K562 (cell line): ENCODE results near the gene PRDM2. TPM values are rescaled to one million over a fixed set of nuclear protein-coding genes. Genes with fewer than 3 reads are reported as not detected.

Experiments
- ATAC-seq: fragments of 200-7000 bp; cut with Tn5 transposase; 3 replicates; pipeline ENCODE4 v1.9.1; 2020; ENCODE audit warnings: moderate library complexity
- BruUV-seq: library from RNA; stranded (reverse); fragments of 400-500 nt; replicated peaks from 2 replicates; lab custom pipeline; 2021; lab: Mats Ljungman, UMichigan
- CTCF ChIA-PET: fragments of 300-600 bp; formaldehyde crosslinking; extraction: SDS; loops from one replicate; lab custom pipeline; 2021; ENCODE audit warnings: low intra/inter-chr PET ratio; lab: Yijun Ruan, JAX
- POLR2A ChIA-PET: fragments of 300-600, 350-650 bp; sonication (Branson Sonifier 250); formaldehyde crosslinking; extraction: SDS; loops from one replicate; lab custom pipeline; 2021; ENCODE audit warnings: antibody characterized with exemption, inconsistent platforms; lab: Yijun Ruan, JAX
- DNase-seq, 4 experiments: peaks; one replicate each; pipeline versions ENCODE4 v3.0.0 to v3.0.0-alpha.2; 2011 to 2018; ENCODE audit warnings: low spot score in 3 of 4, mixed read lengths in 3 of 4; ENCODE audit errors: extremely low read depth in 1 of 4
- FAIRE-seq: peaks from 2 replicates; lab custom pipeline; 2011; peaks lifted over from hg19 to GRCh38; lab: Jason Lieb, UNC
- H2AFZ ChIP-seq: 2 replicates; pipeline ENCODE4 v1.6.0; 2011; ENCODE audit warnings: low read depth, low read length, control low read depth, inconsistent platforms
- H3K27ac ChIP-seq: fragments of 200-600 bp; 3 replicates; pipeline ENCODE4 v1.8.0; 2011; ENCODE audit warnings: low read depth, mild to moderate bottlenecking, control low read depth, inconsistent platforms, low read length, moderate library complexity, mixed read lengths; ENCODE audit errors: extremely low read depth
- H3K27me3 ChIP-seq, 2 experiments: fragments of 300-600 bp in 1 of 2; 2 replicates in 1 of 2; 3 replicates in 1 of 2; pipeline versions ENCODE4 v1.6.0 to v1.8.0; 2011; ENCODE audit warnings: inconsistent platforms in 2 of 2, low read length in 2 of 2, mild to moderate bottlenecking in 1 of 2, mixed read lengths in 1 of 2, moderate library complexity in 1 of 2; ENCODE audit not compliant: control insufficient read depth in 2 of 2, insufficient read depth in 2 of 2
- H3K36me3 ChIP-seq: fragments of 300-600 bp; 3 replicates; pipeline ENCODE4 v1.8.0; 2011; ENCODE audit warnings: mild to moderate bottlenecking, low read length, inconsistent platforms; ENCODE audit not compliant: control insufficient read depth, insufficient read depth
- H3K4me1 ChIP-seq, 2 experiments: fragments of 200-600 bp in 1 of 2; replicated peaks in 1 of 2; 2 replicates in 1 of 2; 3 replicates in 1 of 2; pipeline versions ENCODE4 v1.5.1 to v1.8.0; 2011; ENCODE audit warnings: inconsistent platforms in 2 of 2, low read length in 2 of 2, mild to moderate bottlenecking in 1 of 2, mixed read lengths in 1 of 2, moderate library complexity in 1 of 2; ENCODE audit not compliant: control insufficient read depth in 2 of 2, insufficient read depth in 2 of 2
- H3K4me2 ChIP-seq: 2 replicates; pipeline ENCODE4 v1.6.1; 2011; ENCODE audit warnings: low read length, control low read depth, inconsistent platforms, mixed read lengths; ENCODE audit not compliant: insufficient read depth
- H3K4me3 ChIP-seq: fragments of 200-600 bp; sonication (generic), shearing (Covaris generic); 2 replicates; pipeline ENCODE4 v1.5.1; 2016; ENCODE audit warnings: control low read depth, inconsistent platforms
- H3K79me2 ChIP-seq: fragments of 200-600 bp; 3 replicates; pipeline ENCODE4 v1.8.0; 2011; ENCODE audit warnings: low read length, inconsistent platforms; ENCODE audit not compliant: control insufficient read depth, insufficient read depth
- H3K9ac ChIP-seq, 2 experiments: 2 replicates each; pipeline versions ENCODE4 v1.6.0 to v1.6.1; 2011; ENCODE audit warnings: low read depth in 2 of 2, low read length in 2 of 2, control low read depth in 1 of 2, inconsistent platforms in 1 of 2, mild to moderate bottlenecking in 1 of 2, mixed read lengths in 1 of 2; ENCODE audit not compliant: insufficient read depth in 1 of 2
- H3K9me1 ChIP-seq: one replicate; pipeline ENCODE4 v1.6.0; 2011; ENCODE audit warnings: inconsistent platforms, mild to moderate bottlenecking, low read length, moderate library complexity; ENCODE audit not compliant: control insufficient read depth, insufficient read depth
- H3K9me3 ChIP-seq: replicated peaks from 2 replicates; pipeline ENCODE4 v1.5.1; 2011; ENCODE audit warnings: low read depth, low read length, inconsistent platforms; ENCODE audit not compliant: control insufficient read depth, insufficient read depth
- H4K20me1 ChIP-seq: replicated peaks from 2 replicates; pipeline ENCODE4 v1.6.1; 2011; ENCODE audit warnings: low read length, inconsistent platforms, mixed read lengths; ENCODE audit not compliant: control insufficient read depth, insufficient read depth
- CC2D1A ChIP-seq: fragments of 450-650 bp; IDR thresholded peaks from 2 replicates; pipeline ENCODE4 v1.6.1; 2017; ENCODE audit warnings: mild to moderate bottlenecking
- ETV1 ChIP-seq: fragments of 450-650 bp; conservative IDR thresholded peaks from 2 replicates; pipeline ENCODE4 v1.6.1; 2016; ENCODE audit warnings: missing genetic modification characterization, control low read depth, low read depth, missing compliant biosample characterization
- NCOA1 ChIP-seq: fragments of 450-650 bp; IDR thresholded peaks from 2 replicates; pipeline ENCODE4 v1.6.1; 2016; ENCODE audit warnings: low read depth
- NFIC ChIP-seq: fragments of 450-650 bp; IDR thresholded peaks from 2 replicates; pipeline ENCODE4 v1.6.1; 2017; ENCODE audit warnings: mild to moderate bottlenecking, inconsistent platforms
- POLR3G ChIP-seq: IDR thresholded peaks from 2 replicates; pipeline ENCODE4 v1.6.1; 2011; ENCODE audit not compliant: insufficient read length, insufficient replicate concordance; ENCODE audit errors: extremely low read depth
- RB1 ChIP-seq: fragments of 450-650 bp; IDR thresholded peaks from 2 replicates; pipeline ENCODE4 v1.6.1; 2017; ENCODE audit warnings: low read depth, mild to moderate bottlenecking
- SRF ChIP-seq, 2 experiments: fragments of 250-450, 450-650 bp in 1 of 2; sonication (Bioruptor Pico) in 1 of 2; sonication (generic) in 1 of 2; formaldehyde crosslinking; IDR thresholded peaks; 2 replicates each; pipeline versions ENCODE4 v1.5.0 to v1.5.1; 2020 to 2022; ENCODE audit warnings: mild to moderate bottlenecking in 1 of 2, missing genetic modification reagents in 1 of 2
- ZNF408 ChIP-seq: fragments of 250-450 bp; sonication (Bioruptor Pico); IDR thresholded peaks from 2 replicates; pipeline ENCODE4 v1.4.0; 2020; ENCODE audit warnings: low read depth, mild to moderate bottlenecking, moderate library complexity
- WGBS: fragments of 100-300 bp; shearing (Covaris generic); methylation state at CpG from one replicate; pipeline ENCODE4 v1.1.6; 2016; ENCODE audit warnings: low coverage, mixed read lengths; ENCODE audit not compliant: insufficient coverage; ENCODE audit errors: missing lambda C conversion rate; 5-methylcytosine and 5-hydroxymethylcytosine counted together
- in situ Hi-C: fragments of 300-500 bp; cut with MboI; formaldehyde crosslinking; loops from 4 replicates; pipeline ENCODE4 v1.15.0; 2018; ENCODE audit warnings: inconsistent platforms, mixed read lengths
- intact Hi-C: fragments of 100-400 bp; cut with micrococcal nuclease; formaldehyde crosslinking; loops from 2 replicates; pipeline ENCODE4 v1.14.2; 2022
- polyA plus RNA-seq, 8 experiments: library from polyadenylated mRNA; depleted of rRNA in 4 of 8; stranded (reverse) in 5 of 8; unstranded in 3 of 8; fragments of >200 nt; fragmentation: Nextera tagmentation in 2 of 8; fragmentation: Illumina TruSeq in 1 of 8; extraction: Ambion mirVana in 2 of 8; extraction: Trizol in 1 of 8; gene quantifications; 2 replicates each; pipeline versions ENCODE4 v1.2.1 to v1.2.3, GENCODE V29; 2011 to 2014; ENCODE audit warnings: inconsistent platforms in 1 of 8, missing spikeins in 1 of 8
- total RNA-seq, 7 experiments: library from RNA; depleted of rRNA in 6 of 7; stranded (reverse); fragments of >200 nt in 6 of 7; fragmentation: Illumina TruSeq in 2 of 7; extraction: Trizol in 2 of 7; gene quantifications; 2 replicates each; pipeline versions ENCODE4 v1.2.1 to v1.2.3, GENCODE V29; 2011 to 2021; ENCODE audit warnings: low replicate concordance in 1 of 7
- TF ChIP-seq, protein P1 (sequence below): fragments of 450-650 bp; formaldehyde crosslinking; IDR thresholded peaks from 2 replicates; pipeline ENCODE4 v1.4.0; 2022; ENCODE audit warnings: mild to moderate bottlenecking, moderate library complexity
- TF ChIP-seq, protein P2 (sequence below): fragments of 450-650 bp; IDR thresholded peaks from 2 replicates; pipeline ENCODE4 v1.6.1; 2018; ENCODE audit warnings: mild to moderate bottlenecking, low read depth; ENCODE audit not compliant: partially characterized antibody

PRDM2 gene
- total and polyA plus RNA-seq, 9 of the 15 experiments (the other 6 are each of a cell fraction or from before 2014, with no cell fraction given) = 5.4 to 27.6 (median 12.5) TPM

DNA sequence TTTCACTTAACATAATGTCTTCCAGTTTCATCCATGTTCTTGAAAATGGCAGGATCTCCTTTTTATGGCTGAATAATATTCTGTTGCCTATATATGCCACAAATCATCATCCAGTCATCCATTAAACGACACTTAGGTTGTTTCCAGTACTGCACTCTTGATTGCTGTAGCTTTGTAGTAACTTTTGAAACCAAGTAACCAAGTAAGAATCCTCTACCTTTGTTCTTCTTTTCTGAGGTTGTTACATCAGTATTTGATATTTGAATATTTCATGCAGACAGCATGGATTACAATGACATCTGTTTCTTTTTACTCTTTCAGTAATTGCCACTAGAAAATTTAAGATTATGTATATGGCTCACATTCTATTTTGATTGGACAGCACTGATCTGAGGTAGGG lies 22.1 kb upstream of the PRDM2 start (continued):
- TF ChIP-seq, protein P1, sequence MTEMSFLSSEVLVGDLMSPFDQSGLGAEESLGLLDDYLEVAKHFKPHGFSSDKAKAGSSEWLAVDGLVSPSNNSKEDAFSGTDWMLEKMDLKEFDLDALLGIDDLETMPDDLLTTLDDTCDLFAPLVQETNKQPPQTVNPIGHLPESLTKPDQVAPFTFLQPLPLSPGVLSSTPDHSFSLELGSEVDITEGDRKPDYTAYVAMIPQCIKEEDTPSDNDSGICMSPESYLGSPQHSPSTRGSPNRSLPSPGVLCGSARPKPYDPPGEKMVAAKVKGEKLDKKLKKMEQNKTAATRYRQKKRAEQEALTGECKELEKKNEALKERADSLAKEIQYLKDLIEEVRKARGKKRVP (CRISPR knock-in tag) = no peak
- no peak for TF ChIP-seq CC2D1A
- no peak for TF ChIP-seq NFIC
- no peak for TF ChIP-seq ZNF408 (CRISPR knock-in tag)
- no peak for TF ChIP-seq ETV1 (tag)
- TF ChIP-seq, protein P2, sequence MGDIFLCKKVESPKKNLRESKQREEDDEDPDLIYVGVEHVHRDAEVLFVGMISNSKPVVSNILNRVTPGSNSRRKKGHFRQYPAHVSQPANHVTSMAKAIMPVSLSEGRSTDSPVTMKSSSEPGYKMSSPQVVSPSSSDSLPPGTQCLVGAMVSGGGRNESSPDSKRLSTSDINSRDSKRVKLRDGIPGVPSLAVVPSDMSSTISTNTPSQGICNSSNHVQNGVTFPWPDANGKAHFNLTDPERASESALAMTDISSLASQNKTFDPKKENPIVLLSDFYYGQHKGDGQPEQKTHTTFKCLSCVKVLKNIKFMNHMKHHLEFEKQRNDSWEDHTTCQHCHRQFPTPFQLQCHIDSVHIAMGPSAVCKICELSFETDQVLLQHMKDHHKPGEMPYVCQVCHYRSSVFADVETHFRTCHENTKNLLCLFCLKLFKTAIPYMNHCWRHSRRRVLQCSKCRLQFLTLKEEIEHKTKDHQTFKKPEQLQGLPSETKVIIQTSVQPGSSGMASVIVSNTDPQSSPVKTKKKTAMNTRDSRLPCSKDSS = no peak
- TF ChIP-seq, all 486 proteins: peak for 0

DNA sequence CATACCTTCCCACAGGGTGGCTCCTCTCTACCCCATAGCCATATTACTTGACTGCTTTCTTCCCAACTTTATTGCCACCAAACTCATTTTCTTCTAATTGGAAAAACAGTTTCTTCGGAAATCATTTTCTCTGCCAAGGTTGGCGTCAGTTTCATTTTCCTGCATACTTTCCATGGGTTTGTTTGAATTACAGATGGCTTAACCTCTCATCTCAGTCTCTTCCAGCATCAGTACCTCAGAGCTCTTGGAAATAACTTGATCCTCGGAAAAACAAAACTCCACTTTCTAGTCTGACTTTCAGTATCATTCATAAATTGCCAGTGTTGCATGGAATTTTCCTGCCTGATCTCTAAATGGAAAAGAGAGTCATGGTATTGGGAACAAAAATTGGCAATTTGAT lies 20.3 kb upstream of the PRDM2 start:
- Histone ChIP-seq H3K36me3 (no peaks in the 10 kb centered on the region), H3K27ac (no peak overlapping the region), H3K4me2 (no peak overlapping the region), H3K79me2 (no peaks in the 10 kb centered on the region), H2AFZ (no peak overlapping the region), H3K9ac (no peak overlapping the region), H3K9me1 (no peaks in the 10 kb centered on the region), H3K4me1 (no peaks in the 10 kb centered on the region), H3K27me3 (peaks cover 0 to 4% of the 10 kb centered on the region in 2 experiments; a peak in 2 of 5 replicates), H4K20me1 (no peaks in the 10 kb centered on the region), H3K9me3 (no peaks in the 10 kb centered on the region), H3K4me3 (no peak overlapping the region)
- WGBS = 0% methylated on average over 3 of the region's 3 CpGs
- intact Hi-C loops (no loop called here), in situ Hi-C loops (no loop called here)
- POLR2A ChIA-PET = interaction anchor here (1.1 kb wide), 1 partner anchor 70 kb away, joined by 3 read pairs; no protein-coding TSS in a partner anchor
- FAIRE-seq (no peak), ATAC-seq (no peak), DNase-seq (no peak)
- no TSS peak for BruUV-seq
- CTCF ChIA-PET = no interaction called here
- TF ChIP-seq NCOA1 = no peak
- TF ChIP-seq RB1 = no peak
- no peak for TF ChIP-seq SRF (CRISPR knock-in tag; IDR thresholded peaks at IDR 0.05)
- TF ChIP-seq POLR3G = no peak
